Hepatocyte (in vitro differentiated cells): ENCODE measurements around the gene REV3L. TPM values are rescaled to one million over a fixed set of nuclear protein-coding genes. Genes with fewer than 3 reads are reported as not detected.

Experiments
- DNase-seq: peaks from one replicate; pipeline ENCODE4 v3.0.0-alpha.2; 2016; ENCODE audit warnings: low spot score
- H2AFZ ChIP-seq: fragments of 200-600 bp; sonication (generic); 2 replicates; pipeline ENCODE4 v1.6.0; 2016; ENCODE audit warnings: antibody characterized with exemption, mild to moderate bottlenecking
- H3K27ac ChIP-seq: fragments of 200-600 bp; sonication (generic); 2 replicates; pipeline ENCODE4 v1.5.1; 2016; ENCODE audit warnings: mild to moderate bottlenecking
- H3K27me3 ChIP-seq: fragments of 200-600 bp; sonication (generic); 2 replicates; pipeline ENCODE4 v1.6.1; 2016
- H3K36me3 ChIP-seq: fragments of 200-600 bp; sonication (generic); replicated peaks from 2 replicates; pipeline ENCODE4 v1.5.1; 2016; ENCODE audit warnings: low read depth; ENCODE audit not compliant: insufficient read depth
- H3K4me1 ChIP-seq: fragments of 200-600 bp; sonication (generic); 2 replicates; pipeline ENCODE4 v1.5.1; 2016; ENCODE audit warnings: mild to moderate bottlenecking, moderate library complexity; ENCODE audit not compliant: insufficient read depth
- H3K4me2 ChIP-seq: fragments of 200-600 bp; sonication (generic); 2 replicates; pipeline ENCODE4 v1.6.0; 2016
- H3K4me3 ChIP-seq: fragments of 200-600 bp; sonication (generic); 2 replicates; pipeline ENCODE4 v1.5.1; 2016; ENCODE audit warnings: mild to moderate bottlenecking
- H3K79me2 ChIP-seq: fragments of 200-600 bp; sonication (generic); 2 replicates; pipeline ENCODE4 v1.6.0; 2017; ENCODE audit warnings: mild to moderate bottlenecking
- H3K9me2 ChIP-seq: fragments of 200-600 bp; sonication (generic); replicated peaks from 2 replicates; pipeline ENCODE4 v1.6.0; 2017; ENCODE audit warnings: mild to moderate bottlenecking; ENCODE audit not compliant: insufficient read depth
- H3K9me3 ChIP-seq: fragments of 200-600 bp; sonication (generic); 2 replicates; pipeline ENCODE4 v1.5.1; 2016; ENCODE audit warnings: low read depth, mild to moderate bottlenecking
- H4K20me1 ChIP-seq: fragments of 200-600 bp; sonication (generic); 2 replicates; pipeline ENCODE4 v1.6.0; 2016; ENCODE audit warnings: mild to moderate bottlenecking; ENCODE audit not compliant: insufficient read depth, poor library complexity, severe bottlenecking
- CTCF ChIP-seq: fragments of 200-600 bp; sonication (generic); IDR thresholded peaks from 2 replicates; pipeline ENCODE4 v1.5.1; 2016; ENCODE audit warnings: antibody characterized with exemption, mild to moderate bottlenecking; ENCODE audit not compliant: poor library complexity
- EZH2 ChIP-seq: fragments of 200-600 bp; sonication (generic); IDR thresholded peaks from 2 replicates; pipeline ENCODE4 v1.6.1; 2016; ENCODE audit warnings: antibody characterized with exemption, mild to moderate bottlenecking, borderline replicate concordance
- EZH2phosphoT487 ChIP-seq: fragments of 200-600 bp; sonication (generic); IDR thresholded peaks from one replicate; pipeline ENCODE4 v1.6.1; 2018; ENCODE audit warnings: antibody characterized with exemption, mild to moderate bottlenecking, low read depth, moderate library complexity; ENCODE audit not compliant: unreplicated experiment, severe bottlenecking
- WGBS: methylation state at CpG from one replicate; pipeline ENCODE4 v1.1.6; 2016; ENCODE audit warnings: low lambda C conversion rate; ENCODE audit errors: missing lambda C conversion rate; 5-methylcytosine and 5-hydroxymethylcytosine counted together
- polyA plus RNA-seq: library from polyadenylated mRNA; unstranded; fragments of >200 nt; fragmentation: Nextera tagmentation; extraction: Ambion mirVana; gene quantifications from 2 replicates; pipeline ENCODE4 v1.2.1, GENCODE V29; 2016
- total RNA-seq: library from RNA; depleted of rRNA; stranded (reverse); fragments of >200 nt; gene quantifications from 2 replicates; pipeline ENCODE4 v1.2.3, GENCODE V29; 2014

The REV3L gene
- total and polyA plus RNA-seq, 2 experiments from 2014 or later = 17.6 to 29.4 TPM

DNA sequence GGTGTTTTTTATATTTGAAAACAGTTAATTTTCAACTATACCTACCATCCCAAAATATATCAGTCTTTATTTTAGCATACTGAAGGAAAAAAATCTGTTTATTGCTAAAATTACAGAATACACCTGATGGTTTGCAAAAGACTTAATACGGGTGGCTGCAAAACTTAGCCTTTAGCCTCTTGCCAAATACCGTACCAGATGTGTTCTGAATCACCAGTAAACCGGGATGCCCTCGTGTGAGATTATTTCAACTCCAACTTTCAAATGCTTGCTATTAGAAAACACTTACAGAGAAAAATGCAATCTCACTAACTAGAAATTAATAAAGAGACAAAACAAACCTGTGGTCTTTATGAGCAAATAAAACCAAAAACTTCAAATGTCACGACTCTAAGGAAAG, 36.0 kb downstream of the REV3L start:
- Histone ChIP-seq H3K27ac (no peak overlapping the region), H3K36me3 (no peaks in the 10 kb centered on the region), H3K4me3 (no peak overlapping the region), H2AFZ (no peak overlapping the region), H4K20me1 (peaks cover 4% of the 10 kb centered on the region), H3K9me3 (no peaks in the 10 kb centered on the region), H3K9me2 (no peaks in the 10 kb centered on the region), H3K4me1 (no peaks in the 10 kb centered on the region), H3K27me3 (no peaks in the 10 kb centered on the region), H3K4me2 (no peak overlapping the region), H3K79me2 (peaks cover 99% of the 10 kb centered on the region)
- WGBS = 84% methylated on average over 5 of the region's 5 CpGs
- TF ChIP-seq EZH2 (no peak), EZH2phosphoT487 (no peak), CTCF (no peak)
- no peak for DNase-seq

GRCh38 chr6:111445861-111446267, 37.2 kb downstream of the REV3L start:
- no peaks in the 10 kb centered on the region for H3K9me3 ChIP-seq
- no peaks in the 10 kb centered on the region for H3K27me3 ChIP-seq
- no peak for DNase-seq
- H3K4me2 ChIP-seq = no peak overlapping the region
- H2AFZ ChIP-seq = no peak overlapping the region
- no peak overlapping the region for H3K27ac ChIP-seq
- TF ChIP-seq EZH2phosphoT487 = no peak
- no peak for TF ChIP-seq CTCF
- no peak for TF ChIP-seq EZH2
- H3K4me1 ChIP-seq = no peaks in the 10 kb centered on the region
- peaks cover 99% of the 10 kb centered on the region for H3K79me2 ChIP-seq
- H4K20me1 ChIP-seq = peaks cover 4% of the 10 kb centered on the region
- no peaks in the 10 kb centered on the region for H3K36me3 ChIP-seq
- no peak overlapping the region for H3K4me3 ChIP-seq
- no peaks in the 10 kb centered on the region for H3K9me2 ChIP-seq

DNA sequence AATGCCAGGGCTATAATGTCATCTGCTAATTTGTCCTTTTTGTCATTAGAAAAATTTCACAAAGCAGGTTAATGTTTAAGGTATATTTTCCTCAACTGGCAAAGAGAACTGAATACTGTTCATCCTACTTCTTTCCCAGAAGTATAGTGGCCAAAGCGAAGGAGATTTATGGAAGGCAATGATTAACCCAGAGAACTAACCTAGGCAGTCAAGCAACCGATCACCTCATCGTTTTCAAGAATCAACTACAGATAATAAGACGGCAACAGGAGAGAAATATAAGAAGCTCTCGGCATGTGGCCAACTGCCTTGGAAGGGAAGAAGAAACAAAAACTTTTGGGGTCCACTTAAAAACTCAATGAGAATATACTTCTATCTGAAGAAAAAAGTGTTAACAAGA, 38.2 kb downstream of the REV3L start:
- Histone ChIP-seq H3K4me2 (peak overlapping the region; percentile 59), H3K27ac (no peak overlapping the region), H3K9me2 (no peaks in the 10 kb centered on the region), H3K4me3 (no peak overlapping the region), H3K36me3 (no peaks in the 10 kb centered on the region), H2AFZ (no peak overlapping the region), H4K20me1 (peaks cover 4% of the 10 kb centered on the region), H3K27me3 (no peaks in the 10 kb centered on the region), H3K4me1 (no peaks in the 10 kb centered on the region), H3K79me2 (peaks cover 98% of the 10 kb centered on the region), H3K9me3 (no peaks in the 10 kb centered on the region)
- no peak for TF ChIP-seq CTCF
- no peak for TF ChIP-seq EZH2phosphoT487
- no peak for TF ChIP-seq EZH2
- DNase-seq = peak; percentile 21
- WGBS = 77% methylated on average over 5 of the region's 5 CpGs

- no peaks in the 10 kb centered on the region for H4K20me1 ChIP-seq
- no peak for DNase-seq
- no peaks in the 10 kb centered on the region for H3K36me3 ChIP-seq
- H3K9me2 ChIP-seq = no peaks in the 10 kb centered on the region
- H3K27me3 ChIP-seq = no peaks in the 10 kb centered on the region
- no peaks in the 10 kb centered on the region for H3K4me1 ChIP-seq
- no peak overlapping the region for H2AFZ ChIP-seq
- no peak overlapping the region for H3K4me3 ChIP-seq
- TF ChIP-seq CTCF = no peak
- TF ChIP-seq EZH2phosphoT487 = no peak
- TF ChIP-seq EZH2 = no peak
- peaks cover 97% of the 10 kb centered on the region for H3K79me2 ChIP-seq
- H3K27ac ChIP-seq = no peak overlapping the region
- no peak overlapping the region for H3K4me2 ChIP-seq
- 83% methylated on average over 5 of the region's 5 CpGs for WGBS
- H3K9me3 ChIP-seq = no peaks in the 10 kb centered on the region
Observed at GRCh38 chr6:111441678-111442243, 41.3 kb downstream of the REV3L start.
